Naive thymus-derived CD8-positive, alpha-beta T cell (primary cell): ENCODE data around the gene TAF1C. TPM values are rescaled to one million over a fixed set of nuclear protein-coding genes. Genes with fewer than 3 reads are reported as not detected.

ENCODE experiments used
- ATAC-seq, 2 donors: fragments of 150-1000 bp; cut with Tn5 transposase in 1 of 2; sonication (Bioruptor Pico), chemical (Tn5 transposase) in 1 of 2; 1 replicate in 1 of 2; 2 replicates in 1 of 2; pipeline ENCODE4 v1.10.0; 2021; ENCODE audit warnings: mild to moderate bottlenecking in 2 of 2, moderate library complexity in 2 of 2
- POLR2A ChIA-PET: fragments of 350-600 bp; sonication (Branson Sonifier 250); formaldehyde crosslinking; loops from one replicate; lab custom pipeline; 2021; ENCODE audit warnings: antibody characterized with exemption; lab: Charles Lee
- DNase-seq, 10 donors: peaks; one replicate each; pipeline versions ENCODE4 v3.0.0 to v3.0.0-alpha.2; 2020 to 2022
- H3K27ac Mint-ChIP-seq, 10 donors: one replicate each; pipeline ENCODE4 v1.8.0; 2020 to 2022; ENCODE audit warnings: mild to moderate bottlenecking in 10 of 10, mixed read lengths in 10 of 10, moderate library complexity in 4 of 10, inconsistent platforms in 1 of 10
- H3K27me3 Mint-ChIP-seq, 5 donors: one replicate each; pipeline ENCODE4 v1.8.0; 2021 to 2022; ENCODE audit warnings: mixed read lengths in 5 of 5
- H3K36me3 Mint-ChIP-seq, 3 donors: one replicate each; pipeline ENCODE4 v1.8.0; 2020 to 2022; ENCODE audit warnings: mixed read lengths in 3 of 3, mild to moderate bottlenecking in 2 of 3, inconsistent platforms in 1 of 3
- H3K4me1 Mint-ChIP-seq, 4 donors: one replicate each; pipeline ENCODE4 v1.8.0; 2021 to 2022; ENCODE audit warnings: mixed read lengths in 4 of 4
- H3K4me3 Mint-ChIP-seq, 10 donors: one replicate each; pipeline ENCODE4 v1.8.0; 2020 to 2022; ENCODE audit warnings: mild to moderate bottlenecking in 10 of 10, mixed read lengths in 10 of 10, moderate library complexity in 6 of 10, inconsistent platforms in 1 of 10
- H3K9me3 Mint-ChIP-seq, 9 donors: one replicate each; pipeline ENCODE4 v1.8.0; 2020 to 2022; ENCODE audit warnings: mixed read lengths in 9 of 9, mild to moderate bottlenecking in 3 of 9, inconsistent platforms in 1 of 9, moderate library complexity in 1 of 9
- polyA plus RNA-seq, 3 donors: library from polyadenylated mRNA; unstranded; fragments of 300-500 nt; fragmentation: Illumina TruSeq; gene quantifications; one replicate each; pipeline ENCODE4 v1.2.3, GENCODE V29; 2021
- total RNA-seq, 8 experiments: library from RNA in 2 of 8; stranded (reverse) in 2 of 8; gene quantifications; one replicate each; pipeline ENCODE4 v1.2.3 and lab custom pipeline; 2021 to 2026

Gene TAF1C
- total and polyA plus RNA-seq, 5 experiments from 2014 or later = 4.2 to 110 (median 8.3) TPM

DNA sequence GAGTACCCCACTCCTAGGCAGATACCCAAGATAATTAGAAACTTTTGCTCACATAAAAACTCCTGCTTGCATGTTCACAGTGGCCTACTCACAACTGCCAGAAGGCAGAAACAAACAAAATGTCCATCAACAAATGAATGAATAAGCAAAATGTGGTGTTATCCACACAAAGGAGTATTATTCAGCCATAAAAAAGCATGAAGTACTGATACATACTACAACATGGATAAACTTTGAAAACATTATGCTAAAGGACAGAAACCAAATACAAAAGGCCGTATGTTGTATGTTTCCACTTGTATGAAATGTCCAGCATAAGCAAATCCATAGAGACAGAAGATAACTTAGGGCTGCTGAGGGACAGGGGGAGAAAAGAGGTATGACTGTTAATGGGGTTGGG is 43.8 kb downstream of the TAF1C start:
- H3K36me3 Mint-ChIP-seq = no peaks in the 10 kb centered on the region
- peaks cover 0 to 3% (median 0%) of the 10 kb centered on the region in 5 donors for H3K27me3 Mint-ChIP-seq
- peaks cover 23 to 47% (median 42%) of the 10 kb centered on the region in 4 donors for H3K4me1 Mint-ChIP-seq
- no peak for ATAC-seq
- POLR2A ChIA-PET = no interaction called here
- H3K4me3 Mint-ChIP-seq = peak overlapping the region in 9 of 10 donors; percentile 6 to 99 (median 69)
- H3K27ac Mint-ChIP-seq = peak overlapping the region in 4 of 10 donors; percentile 21 to 67 (median 43)
- DNase-seq = no peak
- H3K9me3 Mint-ChIP-seq = no peaks in the 10 kb centered on the region

DNA sequence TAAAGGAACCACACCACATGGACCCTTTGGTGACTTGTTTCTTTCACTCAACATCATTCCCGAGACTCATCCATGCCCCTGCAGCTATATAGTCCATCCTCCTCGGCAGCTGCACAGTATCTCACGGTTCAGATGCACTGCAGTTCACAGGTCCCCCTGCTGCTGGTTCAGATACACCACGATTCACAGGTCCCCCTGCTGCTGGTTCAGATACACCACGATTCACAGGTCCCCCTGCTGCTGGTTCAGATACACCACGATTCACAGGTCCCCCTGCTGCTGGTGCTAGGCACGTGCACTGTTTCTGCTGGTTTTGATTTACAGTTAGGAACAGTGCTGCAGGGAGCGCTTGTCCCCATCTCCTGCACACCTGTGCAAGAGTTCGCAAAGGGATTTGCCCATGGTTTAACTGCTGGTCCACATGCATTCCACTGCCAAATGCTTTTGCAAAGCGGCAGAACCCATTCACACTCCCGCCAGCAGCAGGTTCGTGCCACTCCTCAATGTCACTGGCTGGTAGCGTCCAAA is 45.6 kb downstream of the TAF1C start:
- Mint-ChIP-seq H3K36me3 (no peaks in the 10 kb centered on the region), H3K27me3 (peaks cover 0 to 2% (median 0%) of the 10 kb centered on the region in 5 donors), H3K4me1 (peaks cover 31 to 61% (median 49%) of the 10 kb centered on the region in 4 donors), H3K27ac (peak overlapping the region in 2 of 10 donors; percentile 39 to 78), H3K4me3 (peak overlapping the region in 1 of 10 donors; percentile 29), H3K9me3 (no peaks in the 10 kb centered on the region)
- ATAC-seq = peak; percentile 6 to 21
- DNase-seq = peak in 6 of 10 donors; percentile 4 to 30 (median 18)
- POLR2A ChIA-PET = interaction anchor here (0.6 to 1.0 kb wide), 2 partner anchors 25 to 868 kb away, joined by 4 read pairs; partner anchors contain the start of gene MBTPS1

GRCh38 chr16:84139628-84140258 is 47.1 kb downstream of the TAF1C start:
- H3K4me3 Mint-ChIP-seq = no peak overlapping the region
- peak overlapping the region in 3 of 10 donors; percentile 1 to 65 (median 36) for H3K27ac Mint-ChIP-seq
- H3K36me3 Mint-ChIP-seq = peaks cover 0 to 2% (median 0%) of the 10 kb centered on the region in 3 donors
- no peaks in the 10 kb centered on the region for H3K9me3 Mint-ChIP-seq
- ATAC-seq (no peak), DNase-seq (no peak)
- POLR2A ChIA-PET = interaction anchor here (2.7 kb wide), 1 partner anchor 23 kb away, joined by 15 read pairs; the partner anchor contains the start of gene MBTPS1
- peaks cover 39 to 68% (median 56%) of the 10 kb centered on the region in 4 donors for H3K4me1 Mint-ChIP-seq
- no peaks in the 10 kb centered on the region for H3K27me3 Mint-ChIP-seq

DNA sequence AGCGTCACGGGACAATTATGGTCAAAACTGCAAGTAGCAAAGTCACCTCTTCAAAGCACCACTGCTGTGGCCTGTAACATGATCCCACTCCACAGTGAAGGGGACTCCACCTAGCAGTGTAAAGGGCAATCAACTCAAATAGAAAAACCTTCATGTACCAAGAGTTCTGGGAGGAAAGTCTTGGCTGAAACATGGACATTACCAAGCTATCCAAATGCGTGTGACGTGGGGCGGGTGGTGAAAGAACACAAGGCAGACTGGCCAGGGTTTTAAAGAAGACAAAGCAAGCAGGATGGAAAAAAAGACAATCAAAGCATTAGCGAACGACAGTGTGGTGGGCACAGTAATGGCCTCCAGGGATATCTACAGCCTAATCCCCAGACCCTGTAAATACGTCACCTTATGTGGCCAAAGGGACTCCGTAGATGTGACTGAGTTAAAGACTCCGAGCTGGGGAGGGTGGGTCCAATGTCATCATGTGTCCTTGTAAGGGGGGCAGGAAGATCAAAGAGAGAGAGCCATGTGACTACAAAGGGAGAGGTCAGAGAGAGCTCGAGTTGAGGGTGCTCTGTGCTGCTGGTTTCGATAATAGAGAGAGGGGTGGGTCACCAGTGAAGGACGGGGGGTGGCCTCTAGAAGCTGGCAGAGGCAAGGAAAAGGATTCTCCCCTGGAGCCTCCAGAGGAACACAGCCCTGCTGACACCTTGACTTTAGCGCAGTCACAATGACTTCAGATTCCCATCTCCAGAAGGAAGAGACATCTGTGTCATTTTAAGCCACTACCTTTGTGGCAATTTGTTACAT is 47.8 kb downstream of the TAF1C start:
- no peak for DNase-seq
- Mint-ChIP-seq H3K4me3 (peak overlapping the region in 3 of 10 donors; percentile 5 to 41 (median 27)), H3K36me3 (peaks cover 0 to 7% (median 0%) of the 10 kb centered on the region in 3 donors), H3K9me3 (no peaks in the 10 kb centered on the region), H3K27me3 (no peaks in the 10 kb centered on the region), H3K27ac (peak overlapping the region in 6 of 10 donors; percentile 0 to 71 (median 64)), H3K4me1 (peaks cover 34 to 67% (median 52%) of the 10 kb centered on the region in 4 donors)
- peak; percentile 52 to 67 for ATAC-seq
- POLR2A ChIA-PET = interaction anchor here (0.6 to 2.7 kb wide), 3 partner anchors 22 to 962 kb away, joined by 3 to 15 read pairs (median 3); partner anchors contain the start of gene MBTPS1

DNA sequence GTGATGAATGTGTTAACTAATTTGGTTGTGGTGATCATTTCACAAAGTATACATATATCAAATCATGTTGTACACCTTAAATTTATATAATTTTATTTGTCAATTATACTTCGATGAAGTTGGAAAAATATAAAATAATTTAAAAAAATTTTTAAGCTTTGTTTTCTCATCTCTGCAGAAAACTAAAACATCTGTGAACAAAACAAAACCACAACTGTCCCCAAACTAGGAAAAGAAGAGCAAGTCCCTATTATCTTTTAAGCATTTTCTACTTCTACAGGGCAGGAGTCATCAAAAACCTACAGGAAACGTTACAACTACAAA is 48.4 kb downstream of the TAF1C start:
- no peaks in the 10 kb centered on the region for H3K9me3 Mint-ChIP-seq
- no peak for ATAC-seq
- H3K4me3 Mint-ChIP-seq = peak overlapping the region in 1 of 10 donors; percentile 41
- H3K4me1 Mint-ChIP-seq = peaks cover 33 to 63% (median 50%) of the 10 kb centered on the region in 4 donors
- H3K27me3 Mint-ChIP-seq = no peaks in the 10 kb centered on the region
- no peak for DNase-seq
- H3K36me3 Mint-ChIP-seq = peaks cover 0 to 7% (median 0%) of the 10 kb centered on the region in 3 donors
- H3K27ac Mint-ChIP-seq = peak overlapping the region in 3 of 10 donors; percentile 0 to 36 (median 1)
- POLR2A ChIA-PET = interaction anchor here (2.7 kb wide), 1 partner anchor 22 kb away, joined by 15 read pairs; the partner anchor contains the start of gene MBTPS1

DNA sequence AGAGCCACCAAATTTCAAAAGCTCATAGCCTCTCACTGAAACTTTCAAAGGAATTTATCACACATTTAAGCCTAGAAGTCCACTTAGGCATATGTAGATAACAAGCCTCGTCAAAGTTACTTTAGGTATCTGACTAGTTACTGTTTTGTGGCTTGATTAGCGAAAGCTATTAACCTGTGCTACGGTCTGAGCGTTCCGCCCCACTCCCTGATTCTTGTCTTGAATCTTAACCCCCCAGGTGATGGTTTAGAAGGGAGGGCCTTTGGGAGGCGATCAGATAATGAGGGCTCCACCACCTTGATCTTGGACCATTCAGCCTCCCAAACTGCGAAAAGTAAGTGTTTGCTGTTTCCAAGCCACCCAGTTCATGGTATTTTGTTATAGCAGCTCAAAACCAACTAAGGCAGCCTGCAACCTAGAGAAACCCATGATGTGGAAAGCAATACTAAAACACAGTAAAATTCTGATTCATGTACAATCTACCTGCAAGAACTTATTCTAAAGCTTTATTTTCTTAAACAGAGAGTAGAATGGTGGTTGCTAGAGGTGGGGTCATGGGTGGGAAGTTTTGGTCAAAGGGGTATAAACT is 49.0 kb downstream of the TAF1C start:
- H3K9me3 Mint-ChIP-seq = no peaks in the 10 kb centered on the region
- DNase-seq (no peak), ATAC-seq (no peak)
- H3K27ac Mint-ChIP-seq = peak overlapping the region in 1 of 10 donors; percentile 17
- peaks cover 29 to 58% (median 45%) of the 10 kb centered on the region in 4 donors for H3K4me1 Mint-ChIP-seq
- no peaks in the 10 kb centered on the region for H3K27me3 Mint-ChIP-seq
- H3K4me3 Mint-ChIP-seq = no peak overlapping the region
- peaks cover 0 to 7% (median 0%) of the 10 kb centered on the region in 3 donors for H3K36me3 Mint-ChIP-seq
- POLR2A ChIA-PET = interaction anchor here (2.7 kb wide), 1 partner anchor 21 kb away, joined by 15 read pairs; the partner anchor contains the start of gene MBTPS1

DNA sequence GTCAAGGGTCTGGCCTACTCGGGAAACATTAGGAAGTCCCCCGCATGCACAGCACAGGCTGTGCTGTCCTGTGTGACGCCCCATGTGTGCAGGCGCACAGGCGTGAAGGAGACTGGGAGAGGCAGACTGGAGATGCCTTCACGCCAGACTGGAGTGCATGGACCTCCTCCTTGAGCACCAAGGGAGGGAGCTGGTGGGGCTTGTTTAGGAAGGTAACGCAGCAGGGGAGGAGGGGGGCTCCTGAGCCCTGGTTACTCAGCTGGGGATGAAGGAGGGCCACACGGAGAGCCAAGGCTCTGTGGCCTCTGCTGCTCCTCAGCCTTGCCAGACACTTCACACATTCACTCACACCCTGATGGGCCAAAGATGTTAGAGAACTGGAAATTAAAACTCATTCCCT is 49.6 kb downstream of the TAF1C start:
- H3K27me3 Mint-ChIP-seq = no peaks in the 10 kb centered on the region
- H3K9me3 Mint-ChIP-seq = no peaks in the 10 kb centered on the region
- peak overlapping the region in 1 of 10 donors; percentile 79 for H3K27ac Mint-ChIP-seq
- DNase-seq (no peak), ATAC-seq (no peak)
- no peak overlapping the region for H3K4me3 Mint-ChIP-seq
- H3K4me1 Mint-ChIP-seq = peaks cover 29 to 57% (median 45%) of the 10 kb centered on the region in 4 donors
- peaks cover 0 to 9% (median 0%) of the 10 kb centered on the region in 3 donors for H3K36me3 Mint-ChIP-seq
- POLR2A ChIA-PET = interaction anchor here (2.7 kb wide), 1 partner anchor 21 kb away, joined by 15 read pairs; the partner anchor contains the start of gene MBTPS1

GRCh38 chr16:84136331-84137125 is 50.3 kb downstream of the TAF1C start:
- Mint-ChIP-seq H3K4me1 (peaks cover 27 to 51% (median 42%) of the 10 kb centered on the region in 4 donors), H3K4me3 (no peak overlapping the region), H3K27me3 (no peaks in the 10 kb centered on the region), H3K36me3 (peaks cover 0 to 9% (median 0%) of the 10 kb centered on the region in 3 donors), H3K9me3 (no peaks in the 10 kb centered on the region), H3K27ac (peak overlapping the region in 3 of 10 donors; percentile 41 to 79 (median 69))
- ATAC-seq = no peak
- DNase-seq = no peak
- POLR2A ChIA-PET = no interaction called here

GRCh38 chr16:84132527-84133285 is 54.2 kb downstream of the TAF1C start:
- Mint-ChIP-seq H3K27ac (no peak overlapping the region), H3K36me3 (peaks cover 0 to 39% (median 9%) of the 10 kb centered on the region in 3 donors), H3K27me3 (no peaks in the 10 kb centered on the region), H3K9me3 (no peaks in the 10 kb centered on the region), H3K4me3 (no peak overlapping the region), H3K4me1 (peaks cover 16 to 25% (median 21%) of the 10 kb centered on the region in 4 donors)
- POLR2A ChIA-PET = interaction anchor here (1.1 to 1.6 kb wide), 2 partner anchors 12 to 16 kb away, joined by 3 to 5 read pairs; partner anchors contain the start of genes DNAAF1, HSDL1 and MBTPS1
- no peak for ATAC-seq
- DNase-seq = no peak

DNA sequence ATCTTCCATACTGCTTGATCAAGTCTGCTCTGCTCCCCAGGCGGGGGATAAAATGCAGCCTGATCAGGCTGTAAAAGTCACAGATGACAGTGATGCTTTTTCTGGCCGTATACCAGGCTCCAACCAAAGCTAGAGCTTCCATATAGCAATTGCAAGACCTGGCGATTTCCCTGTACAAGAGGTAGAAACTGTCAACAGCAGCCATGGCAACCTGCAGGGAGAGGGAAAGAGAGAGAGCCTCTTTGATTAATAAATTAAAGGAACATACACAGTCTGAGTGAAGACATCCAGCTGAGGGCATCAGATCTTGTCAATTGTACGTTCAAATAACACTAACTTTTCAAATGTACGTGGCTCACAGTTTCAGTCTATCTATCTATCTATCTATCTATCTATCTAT is 55.7 kb downstream of the TAF1C start:
- ATAC-seq (no peak), DNase-seq (no peak)
- Mint-ChIP-seq H3K27me3 (no peaks in the 10 kb centered on the region), H3K4me3 (no peak overlapping the region), H3K4me1 (peaks cover 6 to 18% (median 11%) of the 10 kb centered on the region in 4 donors), H3K9me3 (no peaks in the 10 kb centered on the region), H3K27ac (no peak overlapping the region), H3K36me3 (peaks cover 0 to 50% (median 16%) of the 10 kb centered on the region in 3 donors)
- POLR2A ChIA-PET = interaction anchor here (1.6 kb wide), 1 partner anchor 14 kb away, joined by 3 read pairs; the partner anchor contains the start of genes DNAAF1 and HSDL1
